ENCODE data around the gene RNF227. TPM values are rescaled to one million over a fixed set of nuclear protein-coding genes. Genes with fewer than 3 reads are reported as not detected.

The RNF227 gene
- total and polyA plus RNA-seq, 2 of the 8 experiments (the other 6 are each of a cell fraction or from before 2014, with no cell fraction given), result 0.63 to 1.7 TPM

GRCh38 chr17:7930841-7931631 is 14.9 kb upstream of the RNF227 start (continued):
- no peak for TF ChIP-seq CHD1 (IDR thresholded peaks at IDR 0.05; ENCODE audit: low read depth, low read length)
- TF ChIP-seq CHD7 (IDR thresholded peaks at IDR 0.05; ENCODE audit: insufficient replicate concordance, low read length), result no peak
- no peak for TF ChIP-seq TCF12 (IDR thresholded peaks at IDR 0.05; ENCODE audit: low read depth, low read length)
- no peak for TF ChIP-seq EP300 (IDR thresholded peaks at IDR 0.05; ENCODE audit: borderline replicate concordance in 1 of 2, low read depth in 2 of 2, low read length in 2 of 2)
- no peak for TF ChIP-seq NRF1 (IDR thresholded peaks at IDR 0.05; ENCODE audit: low read depth, low read length)
- no peak for TF ChIP-seq CBX5 (IDR thresholded peaks at IDR 0.05; ENCODE audit: low read depth, low read length)

Data from H1 (cell line).